Nephron progenitor cell (in vitro differentiated cells): ENCODE measurements around the gene DIRAS1.

ENCODE experiments used
- DNase-seq: peaks from one replicate; pipeline ENCODE4 v3.0.0; 2021
- H3K27ac Mint-ChIP-seq: 2 replicates; pipeline ENCODE4 v1.8.0; 2021; ENCODE audit warnings: mild to moderate bottlenecking, moderate library complexity, mixed read lengths
- H3K27me3 Mint-ChIP-seq: 2 replicates; pipeline ENCODE4 v1.8.0; 2021; ENCODE audit warnings: mild to moderate bottlenecking, low read depth, mixed read lengths; ENCODE audit not compliant: poor library complexity
- H3K36me3 Mint-ChIP-seq: 2 replicates; pipeline ENCODE4 v1.8.0; 2021; ENCODE audit warnings: low read depth, mixed read lengths
- H3K4me1 Mint-ChIP-seq: 2 replicates; pipeline ENCODE4 v1.8.0; 2021; ENCODE audit warnings: mixed read lengths
- H3K4me3 Mint-ChIP-seq: 2 replicates; pipeline ENCODE4 v1.8.0; 2021; ENCODE audit warnings: mild to moderate bottlenecking, moderate library complexity, mixed read lengths
- H3K9me3 Mint-ChIP-seq: 2 replicates; pipeline ENCODE4 v1.8.0; 2021; ENCODE audit warnings: mild to moderate bottlenecking, moderate library complexity, mixed read lengths
- TF ChIP-seq, protein P1 (sequence below): fragments of 200-600 bp; sonication (generic); IDR thresholded peaks from 2 replicates; pipeline ENCODE4 v1.5.0; 2021; ENCODE audit warnings: antibody characterized with exemption

Gene DIRAS1

DNA sequence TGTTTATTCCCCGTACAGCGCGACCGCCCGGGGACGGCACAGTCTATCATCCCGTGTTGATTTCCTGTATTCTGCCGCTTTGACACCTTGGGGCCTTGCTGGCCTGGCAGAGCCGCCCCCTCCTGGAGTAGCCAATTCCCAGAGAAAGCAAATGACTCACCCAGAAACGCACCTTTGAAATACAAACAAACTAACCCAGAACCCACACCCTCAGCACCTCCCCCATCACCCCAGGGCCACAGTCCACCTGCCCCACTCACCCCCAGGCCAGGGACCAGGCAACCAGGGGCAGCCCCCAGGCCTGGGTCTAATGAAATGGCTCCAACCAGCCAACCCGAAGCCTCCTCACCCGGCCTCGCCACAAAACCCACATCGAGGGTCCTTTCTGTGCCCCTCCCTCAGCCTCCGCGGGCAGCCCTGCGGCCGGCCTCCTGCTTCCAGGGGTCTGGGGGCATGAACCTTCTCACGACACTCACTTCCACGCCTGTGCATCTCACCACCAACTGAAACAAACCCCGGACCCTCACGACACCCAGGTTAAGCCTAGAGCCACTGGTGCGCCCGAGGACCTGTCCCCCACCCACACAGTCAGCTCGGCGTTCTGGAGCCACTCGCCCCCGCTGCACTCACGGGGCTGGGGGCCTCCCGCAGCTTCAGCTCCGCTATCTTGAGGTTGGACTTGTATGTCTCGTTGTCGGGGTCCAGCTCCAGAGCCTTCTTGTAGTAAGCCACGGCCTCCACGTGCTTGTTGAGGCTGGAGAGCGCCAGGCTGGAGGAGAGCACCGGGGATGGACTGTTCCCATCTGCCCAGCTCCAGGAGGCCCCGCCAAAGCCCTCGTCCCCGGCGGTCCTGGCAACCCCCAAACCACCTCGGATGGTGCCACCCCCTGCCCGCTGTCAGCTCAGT is 41.0 kb upstream of the DIRAS1 start:
- Mint-ChIP-seq H3K27me3 (no peaks in the 10 kb centered on the region), H3K4me3 (no peak overlapping the region), H3K4me1 (no peaks in the 10 kb centered on the region), H3K27ac (no peak overlapping the region), H3K36me3 (peaks cover 21% of the 10 kb centered on the region), H3K9me3 (no peaks in the 10 kb centered on the region)
- no peak for DNase-seq
- TF ChIP-seq, protein P1, sequence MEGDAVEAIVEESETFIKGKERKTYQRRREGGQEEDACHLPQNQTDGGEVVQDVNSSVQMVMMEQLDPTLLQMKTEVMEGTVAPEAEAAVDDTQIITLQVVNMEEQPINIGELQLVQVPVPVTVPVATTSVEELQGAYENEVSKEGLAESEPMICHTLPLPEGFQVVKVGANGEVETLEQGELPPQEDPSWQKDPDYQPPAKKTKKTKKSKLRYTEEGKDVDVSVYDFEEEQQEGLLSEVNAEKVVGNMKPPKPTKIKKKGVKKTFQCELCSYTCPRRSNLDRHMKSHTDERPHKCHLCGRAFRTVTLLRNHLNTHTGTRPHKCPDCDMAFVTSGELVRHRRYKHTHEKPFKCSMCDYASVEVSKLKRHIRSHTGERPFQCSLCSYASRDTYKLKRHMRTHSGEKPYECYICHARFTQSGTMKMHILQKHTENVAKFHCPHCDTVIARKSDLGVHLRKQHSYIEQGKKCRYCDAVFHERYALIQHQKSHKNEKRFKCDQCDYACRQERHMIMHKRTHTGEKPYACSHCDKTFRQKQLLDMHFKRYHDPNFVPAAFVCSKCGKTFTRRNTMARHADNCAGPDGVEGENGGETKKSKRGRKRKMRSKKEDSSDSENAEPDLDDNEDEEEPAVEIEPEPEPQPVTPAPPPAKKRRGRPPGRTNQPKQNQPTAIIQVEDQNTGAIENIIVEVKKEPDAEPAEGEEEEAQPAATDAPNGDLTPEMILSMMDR, result no peak

DNA sequence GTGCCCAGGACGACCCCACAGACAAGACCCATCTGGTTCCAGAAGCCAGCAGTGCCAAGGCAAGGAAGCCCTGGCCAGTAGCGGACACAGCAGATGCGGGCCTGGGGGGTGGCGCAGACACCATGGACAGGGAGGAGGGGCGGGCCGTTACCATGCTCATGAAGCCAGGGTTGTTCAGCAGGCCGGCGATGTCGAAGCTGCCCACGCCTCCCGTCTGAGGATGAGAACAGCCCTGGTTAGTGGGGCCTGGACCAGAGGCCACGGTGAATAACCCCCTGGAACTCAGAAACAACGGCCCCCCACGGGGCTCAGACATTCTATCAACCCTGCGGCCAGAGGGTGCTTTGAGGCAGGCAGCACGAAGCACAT is 40.1 kb upstream of the DIRAS1 start:
- H3K36me3 Mint-ChIP-seq, result peaks cover 23% of the 10 kb centered on the region
- no peaks in the 10 kb centered on the region for H3K27me3 Mint-ChIP-seq
- no peak overlapping the region for H3K27ac Mint-ChIP-seq
- no peak overlapping the region for H3K4me3 Mint-ChIP-seq
- no peaks in the 10 kb centered on the region for H3K9me3 Mint-ChIP-seq
- no peak for DNase-seq
- TF ChIP-seq, protein P1, result no peak
- no peaks in the 10 kb centered on the region for H3K4me1 Mint-ChIP-seq

DNA sequence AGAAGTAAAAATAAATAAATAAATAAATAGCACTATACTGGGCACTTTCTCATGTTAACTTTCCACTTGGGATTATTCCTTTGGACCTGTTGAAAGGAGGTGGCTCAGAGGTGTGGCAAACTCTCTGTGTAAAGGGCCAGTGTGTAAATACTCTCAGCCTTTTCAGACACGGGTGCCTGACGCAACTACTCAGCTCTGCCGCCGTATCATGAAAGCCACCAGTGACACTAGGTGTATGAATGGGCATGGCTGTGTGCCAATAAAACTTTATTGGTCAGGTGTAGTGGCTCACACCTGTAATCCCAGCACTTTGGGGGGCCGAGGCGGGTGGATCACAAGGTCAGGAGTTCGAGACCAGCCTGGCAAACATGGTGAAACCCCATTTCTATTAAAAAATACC is 38.8 kb upstream of the DIRAS1 start:
- no peak for DNase-seq
- H3K4me1 Mint-ChIP-seq, result no peaks in the 10 kb centered on the region
- H3K27ac Mint-ChIP-seq, result no peak overlapping the region
- H3K4me3 Mint-ChIP-seq, result no peak overlapping the region
- H3K27me3 Mint-ChIP-seq, result no peaks in the 10 kb centered on the region
- TF ChIP-seq, protein P1, result no peak
- peaks cover 31% of the 10 kb centered on the region for H3K36me3 Mint-ChIP-seq
- no peaks in the 10 kb centered on the region for H3K9me3 Mint-ChIP-seq

DNA sequence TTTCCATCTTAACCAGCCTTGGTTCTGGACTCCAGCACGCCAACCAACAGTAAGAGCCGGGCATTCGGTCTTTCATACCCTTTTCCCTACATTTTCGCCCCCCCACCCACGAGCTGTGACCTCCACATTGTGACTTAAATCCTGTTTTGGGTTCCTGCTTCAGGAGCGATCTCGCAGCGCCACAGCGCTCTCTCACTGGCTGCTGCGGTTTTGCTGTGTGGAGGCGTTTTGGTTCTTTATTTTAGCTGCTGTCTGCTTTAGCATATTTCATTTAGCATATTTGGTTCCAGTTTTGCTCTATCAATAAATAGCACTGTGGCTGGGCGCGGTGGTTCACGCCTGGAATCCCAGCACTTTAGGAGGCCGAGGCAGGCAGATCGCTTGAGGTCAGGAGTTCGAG is 38.2 kb upstream of the DIRAS1 start:
- no peaks in the 10 kb centered on the region for H3K9me3 Mint-ChIP-seq
- H3K4me3 Mint-ChIP-seq, result no peak overlapping the region
- TF ChIP-seq, protein P1, result no peak
- peaks cover 29% of the 10 kb centered on the region for H3K36me3 Mint-ChIP-seq
- H3K27ac Mint-ChIP-seq, result no peak overlapping the region
- DNase-seq, result no peak
- H3K27me3 Mint-ChIP-seq, result no peaks in the 10 kb centered on the region
- no peaks in the 10 kb centered on the region for H3K4me1 Mint-ChIP-seq

DNA sequence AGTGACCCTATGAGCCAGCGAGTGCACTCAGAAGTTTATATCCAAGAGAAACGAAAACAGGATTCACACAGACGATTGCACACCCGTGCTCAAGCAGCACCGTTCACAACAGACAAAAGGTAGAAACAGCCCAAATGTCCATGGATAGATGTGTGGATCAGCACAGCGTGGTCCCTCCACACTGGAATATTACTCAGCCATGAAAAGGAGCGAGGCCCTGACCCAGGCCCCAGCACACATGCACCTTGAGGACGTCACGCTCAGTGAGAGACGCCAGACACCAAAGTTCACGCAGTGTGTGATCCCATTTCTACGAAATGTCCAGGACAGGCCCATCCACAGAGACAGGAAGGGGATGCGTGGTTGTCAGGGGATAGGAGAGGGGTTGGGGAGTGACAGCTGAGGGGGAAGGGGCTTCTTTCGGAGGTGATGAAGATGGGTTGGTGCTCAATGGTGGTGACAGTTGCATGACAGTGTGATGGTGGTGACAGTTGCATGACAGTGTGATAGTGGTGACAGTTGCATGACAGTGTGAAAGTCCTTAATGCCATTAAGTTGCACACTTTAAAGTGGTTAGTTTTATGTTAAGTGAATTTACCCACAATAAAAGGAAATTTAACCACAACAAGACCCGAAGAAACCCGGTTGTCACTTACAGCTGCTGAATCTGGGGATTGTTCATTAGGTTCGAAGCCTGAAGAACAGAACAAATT is 37.6 kb upstream of the DIRAS1 start:
- Mint-ChIP-seq H3K36me3 (peaks cover 29% of the 10 kb centered on the region), H3K4me1 (no peaks in the 10 kb centered on the region), H3K4me3 (no peak overlapping the region), H3K9me3 (no peaks in the 10 kb centered on the region), H3K27me3 (no peaks in the 10 kb centered on the region), H3K27ac (no peak overlapping the region)
- no peak for DNase-seq
- TF ChIP-seq, protein P1, result no peak
